K562 (cell line): ENCODE results near the gene BTBD10. TPM values are rescaled to one million over a fixed set of nuclear protein-coding genes. Genes with fewer than 3 reads are reported as not detected.

Experiments
- ATAC-seq: fragments of 200-7000 bp; cut with Tn5 transposase; 3 replicates; pipeline ENCODE4 v1.9.1; 2020; ENCODE audit warnings: moderate library complexity
- BruUV-seq: library from RNA; stranded (reverse); fragments of 400-500 nt; replicated peaks from 2 replicates; lab custom pipeline; 2021; lab: Mats Ljungman, UMichigan
- CTCF ChIA-PET: fragments of 300-600 bp; formaldehyde crosslinking; extraction: SDS; loops from one replicate; lab custom pipeline; 2021; ENCODE audit warnings: low intra/inter-chr PET ratio; lab: Yijun Ruan, JAX
- POLR2A ChIA-PET: fragments of 300-600, 350-650 bp; sonication (Branson Sonifier 250); formaldehyde crosslinking; extraction: SDS; loops from one replicate; lab custom pipeline; 2021; ENCODE audit warnings: antibody characterized with exemption, inconsistent platforms; lab: Yijun Ruan, JAX
- DNase-seq, 4 experiments: peaks; one replicate each; pipeline versions ENCODE4 v3.0.0 to v3.0.0-alpha.2; 2011 to 2018; ENCODE audit warnings: low spot score in 3 of 4, mixed read lengths in 3 of 4; ENCODE audit errors: extremely low read depth in 1 of 4
- FAIRE-seq: peaks from 2 replicates; lab custom pipeline; 2011; peaks lifted over from hg19 to GRCh38; lab: Jason Lieb, UNC
- H2AFZ ChIP-seq: 2 replicates; pipeline ENCODE4 v1.6.0; 2011; ENCODE audit warnings: low read depth, low read length, control low read depth, inconsistent platforms
- H3K27ac ChIP-seq: fragments of 200-600 bp; 3 replicates; pipeline ENCODE4 v1.8.0; 2011; ENCODE audit warnings: low read depth, mild to moderate bottlenecking, control low read depth, inconsistent platforms, low read length, moderate library complexity, mixed read lengths; ENCODE audit errors: extremely low read depth
- H3K27me3 ChIP-seq, 2 experiments: fragments of 300-600 bp in 1 of 2; 2 replicates in 1 of 2; 3 replicates in 1 of 2; pipeline versions ENCODE4 v1.6.0 to v1.8.0; 2011; ENCODE audit warnings: inconsistent platforms in 2 of 2, low read length in 2 of 2, mild to moderate bottlenecking in 1 of 2, mixed read lengths in 1 of 2, moderate library complexity in 1 of 2; ENCODE audit not compliant: control insufficient read depth in 2 of 2, insufficient read depth in 2 of 2
- H3K36me3 ChIP-seq: fragments of 300-600 bp; 3 replicates; pipeline ENCODE4 v1.8.0; 2011; ENCODE audit warnings: mild to moderate bottlenecking, low read length, inconsistent platforms; ENCODE audit not compliant: control insufficient read depth, insufficient read depth
- H3K4me1 ChIP-seq, 2 experiments: fragments of 200-600 bp in 1 of 2; replicated peaks in 1 of 2; 2 replicates in 1 of 2; 3 replicates in 1 of 2; pipeline versions ENCODE4 v1.5.1 to v1.8.0; 2011; ENCODE audit warnings: inconsistent platforms in 2 of 2, low read length in 2 of 2, mild to moderate bottlenecking in 1 of 2, mixed read lengths in 1 of 2, moderate library complexity in 1 of 2; ENCODE audit not compliant: control insufficient read depth in 2 of 2, insufficient read depth in 2 of 2
- H3K4me2 ChIP-seq: 2 replicates; pipeline ENCODE4 v1.6.1; 2011; ENCODE audit warnings: low read length, control low read depth, inconsistent platforms, mixed read lengths; ENCODE audit not compliant: insufficient read depth
- H3K4me3 ChIP-seq: fragments of 200-600 bp; sonication (generic), shearing (Covaris generic); 2 replicates; pipeline ENCODE4 v1.5.1; 2016; ENCODE audit warnings: control low read depth, inconsistent platforms
- H3K79me2 ChIP-seq: fragments of 200-600 bp; 3 replicates; pipeline ENCODE4 v1.8.0; 2011; ENCODE audit warnings: low read length, inconsistent platforms; ENCODE audit not compliant: control insufficient read depth, insufficient read depth
- H3K9ac ChIP-seq, 2 experiments: 2 replicates each; pipeline versions ENCODE4 v1.6.0 to v1.6.1; 2011; ENCODE audit warnings: low read depth in 2 of 2, low read length in 2 of 2, control low read depth in 1 of 2, inconsistent platforms in 1 of 2, mild to moderate bottlenecking in 1 of 2, mixed read lengths in 1 of 2; ENCODE audit not compliant: insufficient read depth in 1 of 2
- H3K9me1 ChIP-seq: one replicate; pipeline ENCODE4 v1.6.0; 2011; ENCODE audit warnings: inconsistent platforms, mild to moderate bottlenecking, low read length, moderate library complexity; ENCODE audit not compliant: control insufficient read depth, insufficient read depth
- H3K9me3 ChIP-seq: replicated peaks from 2 replicates; pipeline ENCODE4 v1.5.1; 2011; ENCODE audit warnings: low read depth, low read length, inconsistent platforms; ENCODE audit not compliant: control insufficient read depth, insufficient read depth
- H4K20me1 ChIP-seq: replicated peaks from 2 replicates; pipeline ENCODE4 v1.6.1; 2011; ENCODE audit warnings: low read length, inconsistent platforms, mixed read lengths; ENCODE audit not compliant: control insufficient read depth, insufficient read depth
- CBX5 ChIP-seq: IDR thresholded peaks from 2 replicates; pipeline ENCODE4 v1.6.1; 2014; ENCODE audit warnings: low read depth, borderline replicate concordance
- SRSF7 ChIP-seq: fragments of 200-400 bp; formaldehyde crosslinking; optimal IDR thresholded peaks from 2 replicates; pipeline ENCODE3; 2017; ENCODE audit warnings: mild to moderate bottlenecking, low read depth, low read length
- ZNF347 ChIP-seq: fragments of 450-650 bp; formaldehyde crosslinking; IDR thresholded peaks from 2 replicates; pipeline ENCODE4 v1.4.0; 2020; ENCODE audit warnings: low read depth, mild to moderate bottlenecking, moderate library complexity
- WGBS: fragments of 100-300 bp; shearing (Covaris generic); methylation state at CpG from one replicate; pipeline ENCODE4 v1.1.6; 2016; ENCODE audit warnings: low coverage, mixed read lengths; ENCODE audit not compliant: insufficient coverage; ENCODE audit errors: missing lambda C conversion rate; 5-methylcytosine and 5-hydroxymethylcytosine counted together
- in situ Hi-C: fragments of 300-500 bp; cut with MboI; formaldehyde crosslinking; loops from 4 replicates; pipeline ENCODE4 v1.15.0; 2018; ENCODE audit warnings: inconsistent platforms, mixed read lengths
- intact Hi-C: fragments of 100-400 bp; cut with micrococcal nuclease; formaldehyde crosslinking; loops from 2 replicates; pipeline ENCODE4 v1.14.2; 2022
- polyA plus RNA-seq, 8 experiments: library from polyadenylated mRNA; depleted of rRNA in 4 of 8; stranded (reverse) in 5 of 8; unstranded in 3 of 8; fragments of >200 nt; fragmentation: Nextera tagmentation in 2 of 8; fragmentation: Illumina TruSeq in 1 of 8; extraction: Ambion mirVana in 2 of 8; extraction: Trizol in 1 of 8; gene quantifications; 2 replicates each; pipeline versions ENCODE4 v1.2.1 to v1.2.3, GENCODE V29; 2011 to 2014; ENCODE audit warnings: inconsistent platforms in 1 of 8, missing spikeins in 1 of 8
- total RNA-seq, 7 experiments: library from RNA; depleted of rRNA in 6 of 7; stranded (reverse); fragments of >200 nt in 6 of 7; fragmentation: Illumina TruSeq in 2 of 7; extraction: Trizol in 2 of 7; gene quantifications; 2 replicates each; pipeline versions ENCODE4 v1.2.1 to v1.2.3, GENCODE V29; 2011 to 2021; ENCODE audit warnings: low replicate concordance in 1 of 7
- TF ChIP-seq, protein P1 (sequence below): fragments of 150-350 bp; IDR thresholded peaks from 2 replicates; pipeline ENCODE4 v1.6.1; 2014; ENCODE audit warnings: low read depth, mild to moderate bottlenecking, low read length, borderline replicate concordance

BTBD10 gene
- total and polyA plus RNA-seq, 9 of the 15 experiments (the other 6 are each of a cell fraction or from before 2014, with no cell fraction given) = 11.6 to 22.8 (median 16.3) TPM

DNA sequence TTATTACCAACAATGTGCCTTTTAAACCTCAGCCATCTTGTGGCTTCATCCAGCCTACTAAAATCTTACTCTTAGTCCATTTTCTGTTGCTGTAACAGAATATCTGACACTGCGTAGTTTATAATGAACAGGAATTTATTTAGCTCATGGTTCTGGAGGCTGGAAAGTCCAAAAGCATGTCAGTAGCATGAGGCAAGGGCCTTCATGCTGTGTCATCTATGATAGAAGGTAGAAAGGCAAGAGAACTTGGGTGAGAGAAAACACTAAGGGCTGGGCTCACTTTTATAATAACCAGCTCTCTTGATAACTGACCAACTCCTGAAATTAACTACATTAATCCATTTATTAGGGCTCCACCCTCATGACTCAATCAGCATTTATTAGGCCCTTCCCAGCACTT is 13.5 kb downstream of the BTBD10 start:
- in situ Hi-C loops (no loop called here), intact Hi-C loops (no loop called here)
- no TSS peak for BruUV-seq
- peaks cover 3% of the 10 kb centered on the region; the same call in 1 of the 3 replicates for H3K79me2 ChIP-seq
- ChIA-PET CTCF (no interaction called here), POLR2A (interaction anchor here (1.2 to 2.2 kb wide), 3 partner anchors 10 to 23 kb away, joined by 3 to 9 read pairs (median 4); partner anchors contain the start of gene BTBD10)
- WGBS = 42% methylated on average over 1 of the region's 1 CpG
- no peak for DNase-seq
- TF ChIP-seq SRSF7 (no peak), CBX5 (0 out of 2 replicates have a peak, but pooled peaks have one; percentile 47), ZNF347 (CRISPR knock-in tag) (no peak)
- TF ChIP-seq, protein P1, sequence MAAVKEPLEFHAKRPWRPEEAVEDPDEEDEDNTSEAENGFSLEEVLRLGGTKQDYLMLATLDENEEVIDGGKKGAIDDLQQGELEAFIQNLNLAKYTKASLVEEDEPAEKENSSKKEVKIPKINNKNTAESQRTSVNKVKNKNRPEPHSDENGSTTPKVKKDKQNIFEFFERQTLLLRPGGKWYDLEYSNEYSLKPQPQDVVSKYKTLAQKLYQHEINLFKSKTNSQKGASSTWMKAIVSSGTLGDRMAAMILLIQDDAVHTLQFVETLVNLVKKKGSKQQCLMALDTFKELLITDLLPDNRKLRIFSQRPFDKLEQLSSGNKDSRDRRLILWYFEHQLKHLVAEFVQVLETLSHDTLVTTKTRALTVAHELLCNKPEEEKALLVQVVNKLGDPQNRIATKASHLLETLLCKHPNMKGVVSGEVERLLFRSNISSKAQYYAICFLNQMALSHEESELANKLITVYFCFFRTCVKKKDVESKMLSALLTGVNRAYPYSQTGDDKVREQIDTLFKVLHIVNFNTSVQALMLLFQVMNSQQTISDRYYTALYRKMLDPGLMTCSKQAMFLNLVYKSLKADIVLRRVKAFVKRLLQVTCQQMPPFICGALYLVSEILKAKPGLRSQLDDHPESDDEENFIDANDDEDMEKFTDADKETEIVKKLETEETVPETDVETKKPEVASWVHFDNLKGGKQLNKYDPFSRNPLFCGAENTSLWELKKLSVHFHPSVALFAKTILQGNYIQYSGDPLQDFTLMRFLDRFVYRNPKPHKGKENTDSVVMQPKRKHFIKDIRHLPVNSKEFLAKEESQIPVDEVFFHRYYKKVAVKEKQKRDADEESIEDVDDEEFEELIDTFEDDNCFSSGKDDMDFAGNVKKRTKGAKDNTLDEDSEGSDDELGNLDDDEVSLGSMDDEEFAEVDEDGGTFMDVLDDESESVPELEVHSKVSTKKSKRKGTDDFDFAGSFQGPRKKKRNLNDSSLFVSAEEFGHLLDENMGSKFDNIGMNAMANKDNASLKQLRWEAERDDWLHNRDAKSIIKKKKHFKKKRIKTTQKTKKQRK = no peak
- no peaks in the 10 kb centered on the region for H4K20me1 ChIP-seq
- no peak overlapping the region for H3K9ac ChIP-seq
- H3K27ac ChIP-seq = no peak overlapping the region
- no peaks in the 10 kb centered on the region for H3K36me3 ChIP-seq
- ATAC-seq = no peak
- H3K9me1 ChIP-seq = no peaks in the 10 kb centered on the region
- no peak overlapping the region for H2AFZ ChIP-seq
- no peak overlapping the region for H3K4me3 ChIP-seq
- no peaks in the 10 kb centered on the region for H3K4me1 ChIP-seq
- no peak for FAIRE-seq
- H3K9me3 ChIP-seq = no peaks in the 10 kb centered on the region
- no peak overlapping the region for H3K4me2 ChIP-seq
- H3K27me3 ChIP-seq = no peaks in the 10 kb centered on the region
